Measurements from ENCODE around the gene SH3GL3. TPM values are rescaled to one million over a fixed set of nuclear protein-coding genes. Genes with fewer than 3 reads are reported as not detected.

SH3GL3 gene
- total RNA-seq, 4 donors from 2014 or later = not detected

DNA sequence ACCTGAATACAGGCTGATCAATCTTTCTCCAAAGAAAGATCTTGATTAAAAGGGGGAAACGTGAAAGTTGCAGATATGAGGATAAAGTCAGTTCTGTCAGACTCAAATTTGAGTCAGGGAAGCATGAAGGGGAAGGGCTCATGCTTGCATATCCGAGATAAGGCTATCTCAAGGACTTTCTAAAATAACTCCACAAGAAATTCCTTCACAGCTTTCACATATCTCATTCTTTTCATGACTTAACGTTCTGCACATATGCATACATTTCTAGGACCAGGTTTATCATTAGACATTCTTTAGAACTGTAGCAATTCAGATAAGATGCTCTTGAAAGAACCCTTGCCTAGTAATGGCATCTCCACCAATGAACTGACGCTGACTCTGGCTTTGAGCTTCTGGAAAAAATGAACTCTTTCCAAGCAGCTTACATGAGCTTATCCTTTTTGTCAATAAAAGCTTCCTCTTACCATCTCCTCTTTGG, 15.9 kb downstream of the SH3GL3 start:
- H3K4me1 ChIP-seq = no peaks in the 10 kb centered on the region
- H3K4me3 ChIP-seq = no peak overlapping the region
- H3K9me3 ChIP-seq = no peaks in the 10 kb centered on the region
- no peak for TF ChIP-seq POLR2A (IDR thresholded peaks at IDR 0.05)
- TF ChIP-seq, protein P1, sequence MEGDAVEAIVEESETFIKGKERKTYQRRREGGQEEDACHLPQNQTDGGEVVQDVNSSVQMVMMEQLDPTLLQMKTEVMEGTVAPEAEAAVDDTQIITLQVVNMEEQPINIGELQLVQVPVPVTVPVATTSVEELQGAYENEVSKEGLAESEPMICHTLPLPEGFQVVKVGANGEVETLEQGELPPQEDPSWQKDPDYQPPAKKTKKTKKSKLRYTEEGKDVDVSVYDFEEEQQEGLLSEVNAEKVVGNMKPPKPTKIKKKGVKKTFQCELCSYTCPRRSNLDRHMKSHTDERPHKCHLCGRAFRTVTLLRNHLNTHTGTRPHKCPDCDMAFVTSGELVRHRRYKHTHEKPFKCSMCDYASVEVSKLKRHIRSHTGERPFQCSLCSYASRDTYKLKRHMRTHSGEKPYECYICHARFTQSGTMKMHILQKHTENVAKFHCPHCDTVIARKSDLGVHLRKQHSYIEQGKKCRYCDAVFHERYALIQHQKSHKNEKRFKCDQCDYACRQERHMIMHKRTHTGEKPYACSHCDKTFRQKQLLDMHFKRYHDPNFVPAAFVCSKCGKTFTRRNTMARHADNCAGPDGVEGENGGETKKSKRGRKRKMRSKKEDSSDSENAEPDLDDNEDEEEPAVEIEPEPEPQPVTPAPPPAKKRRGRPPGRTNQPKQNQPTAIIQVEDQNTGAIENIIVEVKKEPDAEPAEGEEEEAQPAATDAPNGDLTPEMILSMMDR (IDR thresholded peaks at IDR 0.05) = no peak
- DNase-seq = no peak
- no peak overlapping the region for H3K27ac ChIP-seq
- H3K36me3 ChIP-seq = no peaks in the 10 kb centered on the region
- no peaks in the 10 kb centered on the region for H3K27me3 ChIP-seq

- H3K4me3 ChIP-seq = no peak overlapping the region
- no peak for TF ChIP-seq POLR2A (IDR thresholded peaks at IDR 0.05)
- TF ChIP-seq, protein P1 (IDR thresholded peaks at IDR 0.05) = no peak
- no peak overlapping the region for H3K27ac ChIP-seq
- H3K9me3 ChIP-seq = no peaks in the 10 kb centered on the region
- no peaks in the 10 kb centered on the region for H3K27me3 ChIP-seq
- no peaks in the 10 kb centered on the region for H3K4me1 ChIP-seq
- no peaks in the 10 kb centered on the region for H3K36me3 ChIP-seq
- no peak for DNase-seq
Measured at GRCh38 chr15:83470887-83471286, 23.7 kb downstream of the SH3GL3 start.

DNA sequence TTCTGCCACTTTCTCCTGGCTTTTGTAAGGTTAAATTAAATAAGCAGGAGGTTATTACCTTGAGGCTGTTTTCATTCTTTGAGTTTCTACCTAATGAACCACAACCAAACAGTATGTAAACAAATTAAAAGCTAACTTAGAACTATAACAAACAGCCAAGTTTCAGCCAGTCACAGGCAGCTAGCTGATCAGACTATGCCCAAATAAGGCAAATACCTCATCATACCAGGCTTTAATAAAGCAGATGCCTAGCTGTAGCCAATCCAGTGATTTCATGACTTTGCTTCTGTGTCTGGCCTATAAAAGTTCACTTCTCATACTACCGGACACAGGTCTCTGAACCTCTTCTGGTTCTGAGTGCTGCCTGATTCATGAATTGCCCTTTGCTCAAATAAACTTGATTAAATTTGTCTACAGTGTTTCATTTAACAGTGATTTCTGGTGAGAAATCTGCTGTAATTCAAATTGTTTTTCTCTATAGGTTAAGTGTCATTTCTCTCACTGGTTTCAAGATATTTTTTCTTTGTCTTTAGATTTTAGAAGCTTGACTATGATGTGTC, 24.2 kb downstream of the SH3GL3 start:
- DNase-seq = no peak
- Histone ChIP-seq H3K27ac (no peak overlapping the region), H3K36me3 (no peaks in the 10 kb centered on the region), H3K9me3 (no peaks in the 10 kb centered on the region), H3K4me3 (no peak overlapping the region), H3K4me1 (no peaks in the 10 kb centered on the region), H3K27me3 (no peaks in the 10 kb centered on the region)
- TF ChIP-seq, protein P1 (IDR thresholded peaks at IDR 0.05) = no peak
- no peak for TF ChIP-seq POLR2A (IDR thresholded peaks at IDR 0.05)

GRCh38 chr15:83472151-83472550, 25.0 kb downstream of the SH3GL3 start:
- H3K4me1 ChIP-seq = no peaks in the 10 kb centered on the region
- DNase-seq = no peak
- no peak overlapping the region for H3K27ac ChIP-seq
- H3K36me3 ChIP-seq = no peaks in the 10 kb centered on the region
- no peak for TF ChIP-seq POLR2A (IDR thresholded peaks at IDR 0.05)
- TF ChIP-seq, protein P1 (IDR thresholded peaks at IDR 0.05) = no peak
- H3K4me3 ChIP-seq = no peak overlapping the region
- no peaks in the 10 kb centered on the region for H3K9me3 ChIP-seq
- no peaks in the 10 kb centered on the region for H3K27me3 ChIP-seq

- no peaks in the 10 kb centered on the region for H3K4me1 ChIP-seq
- TF ChIP-seq, protein P1 (IDR thresholded peaks at IDR 0.05) = no peak
- no peaks in the 10 kb centered on the region for H3K27me3 ChIP-seq
Measured at GRCh38 chr15:83472797-83473196, 25.7 kb downstream of the SH3GL3 start.

DNA sequence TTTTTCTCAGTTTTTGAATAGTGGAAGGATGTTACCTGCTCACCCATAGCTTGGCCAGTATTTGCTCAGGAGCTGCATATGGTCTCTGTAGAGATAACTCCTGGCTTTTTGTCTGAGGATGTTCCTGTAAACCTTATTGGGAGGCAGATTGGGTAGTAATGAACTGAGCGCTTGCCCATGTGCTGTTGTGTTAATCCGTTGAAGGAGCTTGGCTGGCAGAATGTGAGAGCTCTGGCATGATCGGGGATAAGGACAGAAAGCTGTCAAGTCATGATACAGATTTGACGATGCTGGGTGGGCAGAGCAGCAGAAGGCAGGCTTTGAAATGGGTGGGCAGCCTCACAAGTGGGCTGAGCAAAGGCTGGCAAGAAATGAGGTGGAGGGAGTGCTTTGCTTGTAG, 27.4 kb downstream of the SH3GL3 start:
- no peaks in the 10 kb centered on the region for H3K36me3 ChIP-seq
- no peak for DNase-seq
- TF ChIP-seq, protein P1 (IDR thresholded peaks at IDR 0.05) = no peak
- no peak for TF ChIP-seq POLR2A (IDR thresholded peaks at IDR 0.05)
- H3K9me3 ChIP-seq = no peaks in the 10 kb centered on the region
- H3K4me3 ChIP-seq = no peak overlapping the region
- H3K27ac ChIP-seq = no peak overlapping the region
- H3K27me3 ChIP-seq = no peaks in the 10 kb centered on the region
- no peaks in the 10 kb centered on the region for H3K4me1 ChIP-seq

More at GRCh38 chr15:83472797-83473196, 25.7 kb downstream of the SH3GL3 start:
- H3K9me3 ChIP-seq = no peaks in the 10 kb centered on the region
- no peak for DNase-seq
- H3K36me3 ChIP-seq = no peaks in the 10 kb centered on the region
- no peak overlapping the region for H3K27ac ChIP-seq
- H3K4me3 ChIP-seq = no peak overlapping the region

Measured in Peyer's patch (tissue), 4 donors.